ENCODE data around the gene ABI3BP. TPM values are rescaled to one million over a fixed set of nuclear protein-coding genes. Genes with fewer than 3 reads are reported as not detected.

The ABI3BP gene
- total RNA-seq, 2 donors from 2014 or later: 46.8 to 185 TPM

DNA sequence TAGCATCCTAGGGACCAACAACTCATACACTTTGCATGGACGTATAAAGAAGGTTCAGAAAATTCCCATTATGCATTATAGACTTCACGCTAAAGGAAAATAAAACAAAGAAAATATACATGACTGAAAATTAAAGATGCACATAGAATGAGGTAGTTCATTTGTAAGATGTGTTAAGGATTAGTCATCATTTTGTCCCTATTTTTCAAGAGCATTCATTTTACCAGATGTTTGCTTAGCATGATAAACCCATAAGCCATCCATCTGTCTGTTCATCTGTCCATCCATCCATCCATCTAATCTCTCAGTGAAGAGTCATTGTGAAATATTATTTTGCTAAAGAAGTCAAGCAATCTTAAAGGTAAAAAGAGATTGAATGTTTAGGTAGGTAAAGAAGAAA lies 203.6 kb downstream of the ABI3BP start:
- Histone ChIP-seq H3K27me3 (replicated peaks; ENCODE audit: insufficient read depth) (no peaks in the 10 kb centered on the region), H3K4me1 (ENCODE audit: control insufficient read depth in 1 of 2, low read depth in 2 of 2) (no peaks in the 10 kb centered on the region), H3K27ac (no peak overlapping the region), H3K36me3 (no peaks in the 10 kb centered on the region), H3K9me3 (no peaks in the 10 kb centered on the region), H3K4me3 (no peak overlapping the region)
- no peak for DNase-seq (ENCODE audit: low spot score)
- no peak for ATAC-seq (ENCODE audit: insufficient number of reproducible peaks, low FRiP score, low read depth)
- TF ChIP-seq, protein P1, sequence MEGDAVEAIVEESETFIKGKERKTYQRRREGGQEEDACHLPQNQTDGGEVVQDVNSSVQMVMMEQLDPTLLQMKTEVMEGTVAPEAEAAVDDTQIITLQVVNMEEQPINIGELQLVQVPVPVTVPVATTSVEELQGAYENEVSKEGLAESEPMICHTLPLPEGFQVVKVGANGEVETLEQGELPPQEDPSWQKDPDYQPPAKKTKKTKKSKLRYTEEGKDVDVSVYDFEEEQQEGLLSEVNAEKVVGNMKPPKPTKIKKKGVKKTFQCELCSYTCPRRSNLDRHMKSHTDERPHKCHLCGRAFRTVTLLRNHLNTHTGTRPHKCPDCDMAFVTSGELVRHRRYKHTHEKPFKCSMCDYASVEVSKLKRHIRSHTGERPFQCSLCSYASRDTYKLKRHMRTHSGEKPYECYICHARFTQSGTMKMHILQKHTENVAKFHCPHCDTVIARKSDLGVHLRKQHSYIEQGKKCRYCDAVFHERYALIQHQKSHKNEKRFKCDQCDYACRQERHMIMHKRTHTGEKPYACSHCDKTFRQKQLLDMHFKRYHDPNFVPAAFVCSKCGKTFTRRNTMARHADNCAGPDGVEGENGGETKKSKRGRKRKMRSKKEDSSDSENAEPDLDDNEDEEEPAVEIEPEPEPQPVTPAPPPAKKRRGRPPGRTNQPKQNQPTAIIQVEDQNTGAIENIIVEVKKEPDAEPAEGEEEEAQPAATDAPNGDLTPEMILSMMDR (IDR thresholded peaks at IDR 0.05): no peak

DNA sequence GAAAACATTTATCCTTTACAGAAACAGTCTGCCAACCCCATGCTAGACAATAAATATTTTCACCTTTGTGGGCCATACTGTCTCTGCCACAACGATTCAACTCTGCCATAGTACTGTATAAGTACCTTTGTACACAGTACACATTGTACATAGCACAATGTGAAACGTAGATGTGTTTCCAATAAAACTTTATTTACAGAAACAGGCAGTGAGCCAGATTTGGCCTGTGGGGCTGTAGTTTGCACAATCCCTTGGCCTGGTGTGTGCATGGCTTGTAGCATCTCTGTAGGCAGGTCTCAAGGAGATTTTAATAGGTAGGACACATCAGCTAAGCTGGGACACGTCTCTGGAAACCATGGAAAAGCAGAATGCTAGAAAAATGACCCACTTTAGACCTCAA lies 209.6 kb downstream of the ABI3BP start:
- Histone ChIP-seq H3K27ac (no peak overlapping the region), H3K9me3 (no peaks in the 10 kb centered on the region), H3K27me3 (replicated peaks; ENCODE audit: insufficient read depth) (no peaks in the 10 kb centered on the region), H3K36me3 (no peaks in the 10 kb centered on the region), H3K4me1 (ENCODE audit: control insufficient read depth in 1 of 2, low read depth in 2 of 2) (peaks cover 5 to 23% of the 10 kb centered on the region in 2 donors), H3K4me3 (no peak overlapping the region)
- DNase-seq (ENCODE audit: low spot score): no peak
- TF ChIP-seq, protein P1 (IDR thresholded peaks at IDR 0.05): no peak
- ATAC-seq (ENCODE audit: insufficient number of reproducible peaks, low FRiP score, low read depth): no peak

DNA sequence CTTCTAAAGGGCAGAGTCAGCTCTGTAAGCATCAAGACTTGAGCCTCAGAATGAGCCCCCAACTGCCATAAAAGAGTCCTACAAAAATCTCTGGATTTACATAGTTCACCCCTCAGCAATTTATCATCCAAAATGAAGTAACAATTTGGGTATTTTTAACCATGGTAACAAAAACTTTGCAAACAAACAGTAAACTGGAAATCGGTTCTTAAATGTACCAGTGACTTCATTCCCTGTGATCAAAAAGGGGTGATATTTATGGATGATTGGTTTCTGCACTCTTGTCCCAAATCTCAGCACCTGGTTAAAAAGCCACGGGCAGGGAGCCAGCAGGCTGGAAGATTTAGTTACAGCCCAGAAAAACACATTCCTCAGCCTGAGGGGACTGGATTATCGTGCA lies 210.3 kb downstream of the ABI3BP start:
- ATAC-seq (ENCODE audit: insufficient number of reproducible peaks, low FRiP score, low read depth): no peak
- H3K27ac ChIP-seq: no peak overlapping the region

DNA sequence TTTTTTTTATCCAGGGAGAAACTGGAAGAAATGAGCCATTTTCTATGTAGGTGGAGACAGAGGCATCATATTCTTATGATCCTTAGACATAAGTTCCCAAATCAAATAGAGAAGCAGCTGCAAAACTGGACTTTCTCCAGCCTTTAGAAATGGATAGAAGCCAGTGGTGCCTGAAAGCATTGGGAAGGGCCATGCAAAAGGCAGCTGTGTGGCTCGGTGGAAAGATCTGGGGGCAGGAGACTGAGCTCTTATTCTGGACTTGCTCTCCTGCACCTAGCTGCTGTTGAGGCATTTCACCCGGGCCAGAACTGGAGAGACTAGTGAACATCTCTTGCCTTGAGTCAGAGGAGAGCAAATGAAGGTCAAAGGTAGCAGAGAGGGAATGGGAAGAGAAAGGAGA lies 210.9 kb downstream of the ABI3BP start:
- TF ChIP-seq, protein P1 (IDR thresholded peaks at IDR 0.05): no peak
- Histone ChIP-seq H3K27ac (no peak overlapping the region), H3K9me3 (no peaks in the 10 kb centered on the region), H3K4me3 (no peak overlapping the region), H3K4me1 (ENCODE audit: control insufficient read depth in 1 of 2, low read depth in 2 of 2) (peaks cover 5 to 23% of the 10 kb centered on the region in 2 donors), H3K36me3 (peaks cover 5% of the 10 kb centered on the region), H3K27me3 (replicated peaks; ENCODE audit: insufficient read depth) (no peaks in the 10 kb centered on the region)
- ATAC-seq (ENCODE audit: insufficient number of reproducible peaks, low FRiP score, low read depth) (no peak), DNase-seq (ENCODE audit: low spot score) (no peak)

More for the DNA sequence above, 210.3 kb downstream of the ABI3BP start:
- peaks cover 5 to 23% of the 10 kb centered on the region in 2 donors for H3K4me1 ChIP-seq (ENCODE audit: control insufficient read depth in 1 of 2, low read depth in 2 of 2)
- no peaks in the 10 kb centered on the region for H3K27me3 ChIP-seq (replicated peaks; ENCODE audit: insufficient read depth)
- peaks cover 2% of the 10 kb centered on the region for H3K36me3 ChIP-seq
- no peak for DNase-seq (ENCODE audit: low spot score)
- no peak overlapping the region for H3K4me3 ChIP-seq
- TF ChIP-seq, protein P1 (IDR thresholded peaks at IDR 0.05): no peak
- no peaks in the 10 kb centered on the region for H3K9me3 ChIP-seq

DNA sequence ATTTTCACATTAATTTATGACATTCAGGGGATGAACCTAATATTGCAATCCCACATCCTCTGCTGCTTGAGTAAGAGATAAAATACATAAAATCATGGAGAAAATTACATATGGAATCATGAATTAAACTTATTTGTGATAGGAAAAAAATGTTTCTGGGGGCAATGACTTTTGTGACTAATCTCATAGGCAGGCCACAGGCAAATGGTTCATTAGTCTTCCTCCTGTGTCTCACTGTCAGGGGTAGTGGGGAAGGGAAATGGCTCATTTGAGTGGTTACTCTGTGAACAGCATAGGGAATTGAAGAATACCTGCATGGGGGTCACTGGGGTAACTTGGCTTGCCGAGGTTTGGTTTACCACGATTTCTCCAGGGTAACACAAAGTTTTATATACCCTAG lies 211.9 kb downstream of the ABI3BP start:
- ATAC-seq (ENCODE audit: insufficient number of reproducible peaks, low FRiP score, low read depth): no peak

More for the DNA sequence above, 211.9 kb downstream of the ABI3BP start:
- Histone ChIP-seq H3K4me1 (ENCODE audit: control insufficient read depth in 1 of 2, low read depth in 2 of 2) (peaks cover 5 to 23% of the 10 kb centered on the region in 2 donors), H3K9me3 (no peaks in the 10 kb centered on the region), H3K36me3 (peaks cover 5% of the 10 kb centered on the region), H3K27me3 (replicated peaks; ENCODE audit: insufficient read depth) (no peaks in the 10 kb centered on the region), H3K27ac (no peak overlapping the region), H3K4me3 (no peak overlapping the region)
- TF ChIP-seq, protein P1 (IDR thresholded peaks at IDR 0.05): no peak
- DNase-seq (ENCODE audit: low spot score): no peak
